Mesendoderm (in vitro differentiated cells): ENCODE results near the gene SF3B3.

Source experiments
- DNase-seq: peaks from one replicate; pipeline ENCODE4 v3.0.0; 2013
- H2AK5ac ChIP-seq: 2 replicates; pipeline ENCODE4 v1.6.1; 2013; ENCODE audit warnings: low read length, inconsistent platforms
- H2BK120ac ChIP-seq: 2 replicates; pipeline ENCODE4 v1.6.1; 2013; ENCODE audit warnings: low read depth, mild to moderate bottlenecking, low read length, moderate library complexity, mixed read lengths
- H2BK15ac ChIP-seq: replicated peaks from 2 replicates; pipeline ENCODE4 v1.6.1; 2013; ENCODE audit warnings: low read depth, mild to moderate bottlenecking, moderate library complexity
- H2BK5ac ChIP-seq: 2 replicates; pipeline ENCODE4 v1.6.1; 2013; ENCODE audit warnings: low read length, inconsistent platforms
- H3K18ac ChIP-seq: 2 replicates; pipeline ENCODE4 v1.6.1; 2013; ENCODE audit warnings: mild to moderate bottlenecking, low read length, mixed read lengths
- H3K23ac ChIP-seq: one replicate; pipeline ENCODE4 v1.6.1; 2013; ENCODE audit warnings: low read length
- H3K27ac ChIP-seq: 2 replicates; pipeline ENCODE4 v1.5.1; 2013; ENCODE audit warnings: low read depth, mild to moderate bottlenecking, inconsistent platforms, low read length, moderate library complexity
- H3K27me3 ChIP-seq: 2 replicates; pipeline ENCODE4 v1.6.1; 2013; ENCODE audit warnings: low read length, control low read depth, mild to moderate bottlenecking, inconsistent platforms; ENCODE audit not compliant: insufficient read depth, poor library complexity
- H3K36me3 ChIP-seq: 2 replicates; pipeline ENCODE4 v1.6.1; 2013; ENCODE audit warnings: low read length, inconsistent platforms; ENCODE audit not compliant: control insufficient read depth, insufficient read depth
- H3K4ac ChIP-seq: one replicate; pipeline ENCODE4 v1.6.1; 2013; ENCODE audit warnings: low read depth, mild to moderate bottlenecking, low read length, moderate library complexity
- H3K4me1 ChIP-seq: 2 replicates; pipeline ENCODE4 v1.6.1; 2013; ENCODE audit warnings: low read depth, low read length, inconsistent platforms; ENCODE audit not compliant: control insufficient read depth
- H3K4me2 ChIP-seq: 2 replicates; pipeline ENCODE4 v1.6.1; 2013; ENCODE audit warnings: low read length
- H3K4me3 ChIP-seq: 2 replicates; pipeline ENCODE4 v1.5.1; 2013; ENCODE audit warnings: mild to moderate bottlenecking, low read length
- H3K56ac ChIP-seq: one replicate; pipeline ENCODE4 v1.6.1; 2013; ENCODE audit warnings: low read length
- H3K79me1 ChIP-seq: 2 replicates; pipeline ENCODE4 v1.6.1; 2013; ENCODE audit warnings: low read length, inconsistent platforms
- H3K79me2 ChIP-seq: 2 replicates; pipeline ENCODE4 v1.6.1; 2013; ENCODE audit warnings: mild to moderate bottlenecking, low read length; ENCODE audit not compliant: control insufficient read depth, insufficient read depth
- H3K9ac ChIP-seq: 2 replicates; pipeline ENCODE4 v1.6.1; 2013; ENCODE audit warnings: low read length, inconsistent platforms
- H4K5ac ChIP-seq: one replicate; pipeline ENCODE4 v1.6.1; 2013; ENCODE audit warnings: low read length
- H4K8ac ChIP-seq: one replicate; pipeline ENCODE4 v1.6.1; 2013; ENCODE audit warnings: low read depth, mild to moderate bottlenecking, control low read depth, low read length, moderate library complexity
- WGBS: extraction: QIAGEN DNeasy Blood & Tissue Kit; methylation state at CpG from one replicate; pipeline ENCODE4 v1.1.7; 2013; ENCODE audit warnings: low lambda C conversion rate, missing lambda C conversion rate; ENCODE audit not compliant: insufficient coverage; ENCODE audit errors: extremely low coverage; 5-methylcytosine and 5-hydroxymethylcytosine counted together

The SF3B3 gene

DNA sequence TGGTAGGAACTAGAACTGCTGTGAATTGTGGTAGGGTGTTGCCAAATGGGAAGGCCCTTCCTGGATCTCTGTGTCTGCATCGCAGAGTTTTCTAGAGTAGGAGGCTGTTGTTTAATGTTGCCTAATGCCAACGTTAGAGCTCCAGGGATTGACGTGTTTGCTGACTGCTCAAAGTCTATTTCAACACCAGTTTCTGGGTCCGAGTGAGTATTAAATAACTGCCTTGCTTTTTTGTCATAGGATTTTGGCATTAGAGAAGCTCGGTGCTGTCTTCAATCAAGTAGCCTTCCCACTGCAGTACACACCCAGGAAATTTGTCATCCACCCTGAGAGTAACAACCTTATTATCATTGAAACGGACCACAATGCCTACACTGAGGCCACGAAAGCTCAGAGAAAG lies 40.0 kb downstream of the SF3B3 start:
- Histone ChIP-seq H3K4me3 (no peak overlapping the region), H3K18ac (no peak overlapping the region), H2BK15ac (no peak overlapping the region), H3K79me1 (peaks cover 9% of the 10 kb centered on the region), H3K36me3 (peaks cover 45% of the 10 kb centered on the region), H3K79me2 (no peaks in the 10 kb centered on the region), H3K9ac (no peak overlapping the region), H2BK120ac (no peak overlapping the region), H2BK5ac (no peak overlapping the region), H4K8ac (no peak overlapping the region), H3K4ac (no peak overlapping the region), H2AK5ac (no peak overlapping the region), H3K4me2 (no peak overlapping the region), H3K23ac (no peak overlapping the region), H4K5ac (no peak overlapping the region), H3K27me3 (no peaks in the 10 kb centered on the region), H3K56ac (no peak overlapping the region), H3K27ac (no peak overlapping the region), H3K4me1 (no peaks in the 10 kb centered on the region)
- DNase-seq = no peak
- no CpG with 5 or more reads among the region's 7 CpGs for WGBS

DNA sequence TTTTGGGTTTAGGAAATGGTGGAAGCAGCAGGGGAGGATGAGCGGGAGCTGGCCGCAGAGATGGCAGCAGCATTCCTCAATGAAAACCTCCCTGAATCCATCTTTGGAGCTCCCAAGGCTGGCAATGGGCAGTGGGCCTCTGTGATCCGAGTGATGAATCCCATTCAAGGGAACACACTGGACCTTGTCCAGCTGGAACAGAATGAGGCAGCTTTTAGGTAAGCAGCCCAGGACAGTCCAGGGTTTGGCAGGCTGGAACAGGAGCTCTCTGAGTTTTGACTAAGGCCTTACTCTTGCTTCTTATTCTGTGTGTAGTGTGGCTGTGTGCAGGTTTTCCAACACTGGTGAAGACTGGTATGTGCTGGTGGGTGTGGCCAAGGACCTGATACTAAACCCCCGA lies 41.4 kb downstream of the SF3B3 start:
- H3K4me1 ChIP-seq = no peaks in the 10 kb centered on the region
- no peak overlapping the region for H3K4me2 ChIP-seq
- WGBS = no CpG with 5 or more reads among the region's 4 CpGs
- H3K23ac ChIP-seq = no peak overlapping the region
- no peaks in the 10 kb centered on the region for H3K79me2 ChIP-seq
- no peaks in the 10 kb centered on the region for H3K27me3 ChIP-seq
- H3K18ac ChIP-seq = no peak overlapping the region
- H2BK5ac ChIP-seq = no peak overlapping the region
- H3K4me3 ChIP-seq = no peak overlapping the region
- H3K56ac ChIP-seq = no peak overlapping the region
- no peak overlapping the region for H2AK5ac ChIP-seq
- H3K27ac ChIP-seq = no peak overlapping the region
- peaks cover 15% of the 10 kb centered on the region for H3K79me1 ChIP-seq
- peaks cover 48% of the 10 kb centered on the region for H3K36me3 ChIP-seq
- H3K4ac ChIP-seq = no peak overlapping the region
- DNase-seq = no peak
- no peak overlapping the region for H2BK15ac ChIP-seq
- H2BK120ac ChIP-seq = no peak overlapping the region
- no peak overlapping the region for H3K9ac ChIP-seq
- no peak overlapping the region for H4K8ac ChIP-seq
- H4K5ac ChIP-seq = no peak overlapping the region

DNA sequence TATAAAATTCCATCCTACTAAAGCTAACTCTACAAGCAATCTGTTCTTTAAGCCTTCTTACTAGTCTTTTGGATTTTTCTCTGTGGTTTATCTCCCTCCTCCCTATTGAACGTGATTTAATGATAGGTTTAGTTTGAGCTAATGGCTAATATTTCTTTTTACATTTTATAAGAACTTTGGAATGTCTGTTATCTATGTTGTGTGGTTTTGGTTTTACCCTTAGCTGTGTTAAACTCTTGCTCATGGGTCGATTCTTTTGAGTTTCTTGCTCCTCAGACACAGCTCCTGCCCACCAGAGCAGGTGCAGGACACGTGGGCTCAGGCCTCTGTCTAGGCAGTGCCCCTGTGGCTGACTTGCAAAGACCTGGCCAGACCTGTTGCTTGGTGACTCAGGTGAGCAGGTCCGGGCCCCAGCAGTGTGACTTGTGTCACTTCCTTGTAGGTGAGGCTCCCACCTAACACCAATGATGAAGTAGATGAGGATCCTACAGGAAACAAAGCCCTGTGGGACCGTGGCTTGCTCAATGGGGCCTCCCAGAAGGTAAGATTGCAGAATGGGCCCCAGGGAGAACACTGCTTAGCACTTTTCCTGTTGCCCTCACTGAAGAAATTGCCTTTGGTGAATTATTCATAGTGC lies 45.1 kb downstream of the SF3B3 start:
- H3K4me1 ChIP-seq = no peaks in the 10 kb centered on the region
- no peak overlapping the region for H3K23ac ChIP-seq
- H4K8ac ChIP-seq = no peak overlapping the region
- DNase-seq = no peak
- WGBS = no CpG with 5 or more reads among the region's 5 CpGs
- peaks cover 10% of the 10 kb centered on the region for H3K79me1 ChIP-seq
- no peak overlapping the region for H3K56ac ChIP-seq
- H3K27ac ChIP-seq = no peak overlapping the region
- no peak overlapping the region for H2BK15ac ChIP-seq
- no peak overlapping the region for H3K18ac ChIP-seq
- H3K9ac ChIP-seq = no peak overlapping the region
- H3K4me3 ChIP-seq = no peak overlapping the region
- H3K4ac ChIP-seq = no peak overlapping the region
- H3K27me3 ChIP-seq = no peaks in the 10 kb centered on the region
- no peak overlapping the region for H2AK5ac ChIP-seq
- H2BK5ac ChIP-seq = no peak overlapping the region
- peaks cover 58% of the 10 kb centered on the region for H3K36me3 ChIP-seq
- no peak overlapping the region for H2BK120ac ChIP-seq
- no peaks in the 10 kb centered on the region for H3K79me2 ChIP-seq
- H4K5ac ChIP-seq = no peak overlapping the region
- no peak overlapping the region for H3K4me2 ChIP-seq

DNA sequence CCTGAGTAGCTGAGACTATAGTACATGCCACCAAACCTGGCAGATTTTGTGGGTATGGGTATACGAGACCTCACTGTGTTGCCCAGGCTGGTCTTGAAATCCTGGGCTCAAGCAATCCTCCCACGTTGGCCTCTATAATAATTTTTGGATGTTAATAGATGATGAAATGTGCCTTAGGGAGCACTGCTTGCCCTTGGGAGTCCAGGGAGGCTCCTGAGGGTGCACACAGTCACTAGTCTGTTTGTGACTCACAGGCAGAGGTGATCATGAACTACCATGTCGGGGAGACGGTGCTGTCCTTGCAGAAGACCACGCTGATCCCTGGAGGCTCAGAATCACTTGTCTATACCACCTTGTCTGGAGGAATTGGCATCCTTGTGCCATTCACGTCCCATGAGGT lies 46.1 kb downstream of the SF3B3 start:
- no peak overlapping the region for H4K8ac ChIP-seq
- H3K18ac ChIP-seq = no peak overlapping the region
- H3K79me1 ChIP-seq = peaks cover 9% of the 10 kb centered on the region
- no CpG with 5 or more reads among the region's 6 CpGs for WGBS
- H2BK120ac ChIP-seq = no peak overlapping the region
- H3K4me1 ChIP-seq = no peaks in the 10 kb centered on the region
- no peak for DNase-seq
- no peak overlapping the region for H3K4ac ChIP-seq
- H3K27ac ChIP-seq = no peak overlapping the region
- H2BK5ac ChIP-seq = no peak overlapping the region
- H3K9ac ChIP-seq = no peak overlapping the region
- H2AK5ac ChIP-seq = no peak overlapping the region
- no peak overlapping the region for H2BK15ac ChIP-seq
- H3K4me2 ChIP-seq = no peak overlapping the region
- H3K4me3 ChIP-seq = no peak overlapping the region
- H3K23ac ChIP-seq = no peak overlapping the region
- peaks cover 53% of the 10 kb centered on the region for H3K36me3 ChIP-seq
- H3K56ac ChIP-seq = no peak overlapping the region
- H3K79me2 ChIP-seq = no peaks in the 10 kb centered on the region
- no peaks in the 10 kb centered on the region for H3K27me3 ChIP-seq
- no peak overlapping the region for H4K5ac ChIP-seq

DNA sequence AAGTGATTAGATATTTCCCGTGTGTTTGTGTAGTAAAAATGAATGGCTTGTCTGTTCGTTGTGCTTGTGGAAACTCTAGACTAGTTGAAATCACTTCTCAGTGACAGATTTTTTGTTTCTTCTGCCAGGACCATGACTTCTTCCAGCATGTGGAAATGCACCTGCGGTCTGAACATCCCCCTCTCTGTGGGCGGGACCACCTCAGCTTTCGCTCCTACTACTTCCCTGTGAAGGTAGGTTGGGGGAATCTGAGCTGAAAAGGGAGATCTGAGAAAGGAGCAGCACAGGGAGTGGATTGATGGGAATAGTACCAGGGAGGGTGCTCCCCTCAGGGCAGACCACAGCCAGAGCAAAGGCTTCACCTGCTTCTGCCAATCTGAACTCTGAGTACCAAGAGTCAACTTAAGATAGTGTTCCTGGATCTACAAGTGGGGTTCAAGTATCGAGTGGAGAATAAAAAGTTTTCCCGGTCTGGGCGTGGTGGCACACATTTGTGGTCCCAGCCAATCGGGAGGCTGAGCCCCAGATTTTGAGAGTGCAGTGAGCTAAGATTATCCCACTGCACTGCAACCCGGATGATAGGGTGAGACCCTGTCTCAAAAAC lies 47.5 kb downstream of the SF3B3 start:
- Histone ChIP-seq H3K9ac (no peak overlapping the region), H2AK5ac (no peak overlapping the region), H3K36me3 (peaks cover 45% of the 10 kb centered on the region), H2BK5ac (no peak overlapping the region), H3K56ac (no peak overlapping the region), H3K27ac (no peak overlapping the region), H3K79me2 (no peaks in the 10 kb centered on the region), H3K23ac (no peak overlapping the region), H3K4me3 (no peak overlapping the region), H3K18ac (no peak overlapping the region), H3K4ac (no peak overlapping the region), H2BK15ac (no peak overlapping the region), H2BK120ac (no peak overlapping the region), H4K5ac (no peak overlapping the region), H3K79me1 (peaks cover 7% of the 10 kb centered on the region), H3K27me3 (no peaks in the 10 kb centered on the region), H3K4me2 (no peak overlapping the region), H4K8ac (no peak overlapping the region), H3K4me1 (no peaks in the 10 kb centered on the region)
- DNase-seq = no peak
- WGBS = no CpG with 5 or more reads among the region's 10 CpGs

DNA sequence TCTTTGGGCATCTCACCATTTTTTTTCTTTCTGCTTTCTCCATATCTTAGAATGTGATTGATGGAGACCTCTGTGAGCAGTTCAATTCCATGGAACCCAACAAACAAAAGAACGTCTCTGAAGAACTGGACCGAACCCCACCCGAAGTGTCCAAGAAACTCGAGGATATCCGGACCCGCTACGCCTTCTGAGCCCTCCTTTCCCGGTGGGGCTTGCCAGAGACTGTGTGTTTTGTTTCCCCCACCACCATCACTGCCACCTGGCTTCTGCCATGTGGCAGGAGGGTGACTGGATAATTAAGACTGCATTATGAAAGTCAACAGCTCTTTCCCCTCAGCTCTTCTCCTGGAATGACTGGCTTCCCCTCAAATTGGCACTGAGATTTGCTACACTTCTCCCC lies 48.0 kb downstream of the SF3B3 start:
- WGBS = no CpG with 5 or more reads among the region's 8 CpGs
- H3K79me1 ChIP-seq = peaks cover 7% of the 10 kb centered on the region
- DNase-seq = no peak
- H3K4ac ChIP-seq = no peak overlapping the region
- H3K4me2 ChIP-seq = no peak overlapping the region
- no peak overlapping the region for H3K9ac ChIP-seq
- H3K27me3 ChIP-seq = no peaks in the 10 kb centered on the region
- no peak overlapping the region for H3K18ac ChIP-seq
- H3K79me2 ChIP-seq = no peaks in the 10 kb centered on the region
- no peaks in the 10 kb centered on the region for H3K4me1 ChIP-seq
- no peak overlapping the region for H2AK5ac ChIP-seq
- H3K56ac ChIP-seq = no peak overlapping the region
- peaks cover 45% of the 10 kb centered on the region for H3K36me3 ChIP-seq
- no peak overlapping the region for H3K4me3 ChIP-seq
- no peak overlapping the region for H2BK120ac ChIP-seq
- no peak overlapping the region for H4K8ac ChIP-seq
- no peak overlapping the region for H3K27ac ChIP-seq
- no peak overlapping the region for H3K23ac ChIP-seq
- H2BK5ac ChIP-seq = no peak overlapping the region
- no peak overlapping the region for H4K5ac ChIP-seq
- H2BK15ac ChIP-seq = no peak overlapping the region
